ENCODE data around the gene PHF14. TPM values are rescaled to one million over a fixed set of nuclear protein-coding genes. Genes with fewer than 3 reads are reported as not detected.

PHF14 gene
- total RNA-seq, 4 donors from 2014 or later = 23.0 to 50.7 (median 29.1) TPM

DNA sequence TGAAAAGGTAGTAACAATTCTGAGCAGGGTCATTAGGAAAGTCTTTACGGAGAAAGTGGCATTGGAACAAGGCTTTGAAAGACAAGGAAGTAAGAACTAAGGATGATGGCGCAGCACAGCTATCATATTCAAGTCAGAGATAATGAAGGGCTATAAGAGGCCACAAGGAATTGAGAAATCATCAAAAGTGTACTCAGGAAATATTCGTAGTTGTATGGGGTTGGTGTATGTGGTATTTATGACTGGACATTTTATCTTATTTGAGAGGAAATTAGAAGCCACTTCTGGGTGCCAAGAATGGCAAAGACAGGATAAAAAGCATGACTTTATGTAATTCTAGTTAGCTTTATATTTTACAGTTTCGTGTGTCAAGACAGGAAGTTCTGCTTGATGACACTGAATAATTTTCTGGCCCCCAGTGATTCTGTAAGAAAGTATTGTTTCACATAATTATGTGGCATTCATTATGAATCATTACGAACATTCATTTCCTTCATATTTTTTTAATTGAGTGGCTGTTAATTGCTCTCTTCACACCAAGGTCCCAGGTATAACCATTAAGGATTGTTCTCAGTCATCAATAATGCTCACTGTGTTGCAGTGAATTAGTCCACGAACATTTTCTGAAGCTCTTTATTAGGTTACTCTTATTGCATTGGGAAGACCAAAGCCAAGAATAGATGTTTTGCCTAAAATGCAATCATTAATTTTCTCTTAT is 244.3 kb downstream of the PHF14 start:
- no peaks in the 10 kb centered on the region for H3K36me3 ChIP-seq
- intact Hi-C loops (cut with DNase I) = no loop called here

More for the DNA sequence above, 244.3 kb downstream of the PHF14 start:
- Histone ChIP-seq H3K4me3 (no peak overlapping the region), H3K27me3 (no peaks in the 10 kb centered on the region), H3K4me1 (peaks cover 0 to 27% (median 26%) of the 10 kb centered on the region in 4 donors), H3K9me3 (no peaks in the 10 kb centered on the region), H3K27ac (replicated peaks in 1 of 4) (no peak overlapping the region)
- no peak for DNase-seq (ENCODE audit: extremely low spot score)
- TF ChIP-seq EP300 (IDR thresholded peaks at IDR 0.05) = no peak
- TF ChIP-seq POLR2AphosphoS5 (IDR thresholded peaks at IDR 0.05) = no peak
- no peak for TF ChIP-seq POLR2A (IDR thresholded peaks at IDR 0.05; ENCODE audit: low read depth)
- TF ChIP-seq, protein P1, sequence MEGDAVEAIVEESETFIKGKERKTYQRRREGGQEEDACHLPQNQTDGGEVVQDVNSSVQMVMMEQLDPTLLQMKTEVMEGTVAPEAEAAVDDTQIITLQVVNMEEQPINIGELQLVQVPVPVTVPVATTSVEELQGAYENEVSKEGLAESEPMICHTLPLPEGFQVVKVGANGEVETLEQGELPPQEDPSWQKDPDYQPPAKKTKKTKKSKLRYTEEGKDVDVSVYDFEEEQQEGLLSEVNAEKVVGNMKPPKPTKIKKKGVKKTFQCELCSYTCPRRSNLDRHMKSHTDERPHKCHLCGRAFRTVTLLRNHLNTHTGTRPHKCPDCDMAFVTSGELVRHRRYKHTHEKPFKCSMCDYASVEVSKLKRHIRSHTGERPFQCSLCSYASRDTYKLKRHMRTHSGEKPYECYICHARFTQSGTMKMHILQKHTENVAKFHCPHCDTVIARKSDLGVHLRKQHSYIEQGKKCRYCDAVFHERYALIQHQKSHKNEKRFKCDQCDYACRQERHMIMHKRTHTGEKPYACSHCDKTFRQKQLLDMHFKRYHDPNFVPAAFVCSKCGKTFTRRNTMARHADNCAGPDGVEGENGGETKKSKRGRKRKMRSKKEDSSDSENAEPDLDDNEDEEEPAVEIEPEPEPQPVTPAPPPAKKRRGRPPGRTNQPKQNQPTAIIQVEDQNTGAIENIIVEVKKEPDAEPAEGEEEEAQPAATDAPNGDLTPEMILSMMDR (IDR thresholded peaks at IDR 0.05) = no peak
- 75% methylated on average over 6 of the region's 6 CpGs for WGBS
